HG03558 (cell line): Measurements from ENCODE around the gene SEMA6B.

Source experiments
- ATAC-seq: cut with Tn5 transposase; IDR thresholded peaks from one replicate; pipeline ENCODE4 v1.9.1; 2021; ENCODE audit warnings: moderate number of reproducible peaks; ENCODE audit not compliant: unreplicated experiment; ENCODE audit errors: extremely low read depth

SEMA6B gene

DNA sequence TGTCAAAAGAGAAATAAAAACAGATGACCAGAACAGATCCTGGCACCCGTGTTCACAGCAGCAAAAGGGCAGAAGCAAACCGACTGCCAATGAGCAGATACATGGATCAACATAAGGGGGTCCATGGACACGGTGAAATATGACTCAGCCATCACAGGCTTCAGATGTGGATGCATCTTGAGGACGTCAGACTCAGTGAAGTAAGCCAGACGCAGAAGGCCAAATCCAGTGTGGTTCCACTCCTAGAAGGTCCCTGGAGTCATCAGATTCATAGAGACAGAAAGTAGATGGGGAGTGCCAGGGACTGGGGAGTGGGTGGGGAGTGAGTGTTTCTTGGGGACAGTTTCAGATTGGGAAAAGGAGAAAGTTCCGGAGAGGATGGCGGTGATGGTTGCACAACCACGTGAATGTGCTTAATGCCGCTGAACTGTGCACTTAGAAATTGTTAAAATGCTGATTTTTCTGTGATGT, 28.8 kb upstream of the SEMA6B start:
- no peak for ATAC-seq

DNA sequence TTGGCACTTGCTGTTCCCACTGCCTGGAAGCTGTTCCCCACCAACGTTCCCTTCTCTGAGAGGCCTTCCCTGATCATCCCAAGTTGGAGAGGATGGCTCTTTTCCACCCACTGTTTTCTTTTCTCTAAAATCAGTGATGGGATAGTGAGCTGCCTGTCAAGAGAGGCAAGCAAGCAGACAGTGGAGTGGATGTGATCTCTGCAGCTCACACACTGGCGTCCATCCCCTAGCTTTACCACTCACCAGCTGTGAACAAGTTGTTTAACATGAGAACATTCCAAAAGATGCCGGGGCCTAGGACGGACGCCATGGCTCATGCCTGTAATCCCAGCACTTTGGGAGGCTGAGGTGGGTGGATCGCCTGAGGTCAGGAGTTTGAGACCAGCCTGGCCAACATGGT, 28.0 kb upstream of the SEMA6B start:
- no peak for ATAC-seq

DNA sequence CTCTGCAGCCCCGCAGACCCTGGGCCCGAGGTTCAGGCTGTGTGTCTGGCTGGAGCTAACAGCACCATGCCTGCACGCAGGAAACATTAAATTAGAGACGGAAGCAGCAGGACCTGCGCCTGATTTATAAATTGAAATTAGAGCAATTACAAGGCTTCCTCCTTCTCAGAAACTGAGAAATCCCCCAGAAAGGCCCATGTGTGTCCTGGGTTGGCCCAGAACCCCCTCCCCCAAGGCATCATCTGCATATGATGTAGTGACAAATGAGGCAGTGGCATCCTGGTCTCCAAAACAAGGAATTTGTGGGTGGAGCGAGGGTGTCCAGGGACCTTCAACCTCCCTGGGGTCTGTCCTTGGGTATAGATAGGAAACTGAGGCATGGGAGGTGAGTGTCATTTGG, 27.2 kb upstream of the SEMA6B start:
- no peak for ATAC-seq

DNA sequence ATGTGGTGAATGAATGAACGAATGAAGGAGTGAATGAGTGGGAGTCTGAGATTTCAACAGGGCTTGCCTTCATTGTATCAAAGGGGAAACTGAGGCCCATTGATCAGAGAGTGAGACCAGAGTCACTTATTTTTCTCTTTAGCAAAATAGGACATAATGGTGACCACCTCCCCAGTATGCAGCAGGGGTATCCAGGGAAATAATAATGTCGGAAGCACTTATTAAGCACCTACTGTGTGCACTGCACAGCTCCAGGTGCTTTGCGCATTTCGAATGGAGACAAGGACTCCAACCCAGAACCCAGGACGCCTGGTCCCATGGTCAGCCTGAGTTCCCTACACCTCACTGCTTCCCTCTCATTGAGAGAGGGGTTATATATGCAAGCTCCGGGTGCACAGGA, 26.8 kb upstream of the SEMA6B start:
- ATAC-seq: no peak

DNA sequence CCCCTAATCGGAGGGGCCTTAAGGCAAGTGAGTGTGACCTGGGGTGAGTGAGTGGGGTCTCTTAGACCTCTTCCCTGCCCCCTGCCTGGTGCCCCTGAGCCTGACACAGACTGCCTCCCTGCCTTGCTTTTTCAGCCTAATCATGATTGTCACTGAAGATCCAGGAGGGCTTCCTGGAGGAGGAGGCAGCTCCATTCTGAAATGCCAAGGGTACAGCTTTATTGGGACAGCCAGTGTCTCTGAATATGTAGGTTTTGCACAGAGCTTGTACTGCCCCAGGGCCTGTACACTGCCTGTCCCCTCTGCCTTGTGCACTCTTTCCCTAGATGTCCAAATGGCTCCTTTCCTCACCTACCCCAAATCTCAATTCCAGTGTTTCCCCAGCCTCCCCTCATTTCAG, 26.1 kb upstream of the SEMA6B start:
- no peak for ATAC-seq

DNA sequence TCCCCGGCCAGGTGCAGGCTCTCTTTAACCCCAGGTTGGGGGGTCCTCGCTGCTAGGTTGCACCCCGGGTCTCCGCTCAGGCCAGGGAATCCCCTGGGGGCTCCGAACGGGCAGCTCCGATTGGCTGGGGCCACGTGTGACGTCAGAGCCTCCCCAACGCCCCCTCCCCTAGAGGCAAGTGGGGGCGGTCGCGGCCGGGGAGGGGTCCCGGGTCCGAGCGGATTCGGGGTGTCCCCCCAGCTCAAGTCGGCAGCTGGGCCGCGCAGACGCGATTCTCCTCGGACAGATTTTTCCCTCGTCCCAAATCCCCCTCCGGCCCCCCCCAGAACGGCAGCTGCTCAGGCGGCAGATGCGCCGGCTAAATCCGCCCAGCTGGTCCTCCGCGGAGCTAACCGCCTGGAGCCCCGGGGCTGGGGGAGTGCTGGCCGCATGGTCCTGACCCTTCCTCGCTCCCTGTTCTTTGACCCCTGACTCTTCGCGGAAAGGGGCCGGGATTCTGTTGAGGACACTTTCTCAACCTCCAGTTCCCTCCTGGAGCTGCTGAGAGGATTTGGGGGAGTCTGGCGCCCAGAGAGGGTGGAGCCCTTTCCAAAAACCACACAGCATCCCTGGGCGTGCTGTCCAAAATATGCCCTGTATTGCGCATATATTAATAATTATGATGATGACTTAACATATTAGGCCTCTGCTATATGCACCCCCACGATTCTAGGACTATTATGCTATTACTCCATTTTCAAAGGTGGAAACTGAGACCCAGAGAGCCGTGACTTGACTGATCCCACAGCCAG, 25.4 kb upstream of the SEMA6B start:
- no peak for ATAC-seq

DNA sequence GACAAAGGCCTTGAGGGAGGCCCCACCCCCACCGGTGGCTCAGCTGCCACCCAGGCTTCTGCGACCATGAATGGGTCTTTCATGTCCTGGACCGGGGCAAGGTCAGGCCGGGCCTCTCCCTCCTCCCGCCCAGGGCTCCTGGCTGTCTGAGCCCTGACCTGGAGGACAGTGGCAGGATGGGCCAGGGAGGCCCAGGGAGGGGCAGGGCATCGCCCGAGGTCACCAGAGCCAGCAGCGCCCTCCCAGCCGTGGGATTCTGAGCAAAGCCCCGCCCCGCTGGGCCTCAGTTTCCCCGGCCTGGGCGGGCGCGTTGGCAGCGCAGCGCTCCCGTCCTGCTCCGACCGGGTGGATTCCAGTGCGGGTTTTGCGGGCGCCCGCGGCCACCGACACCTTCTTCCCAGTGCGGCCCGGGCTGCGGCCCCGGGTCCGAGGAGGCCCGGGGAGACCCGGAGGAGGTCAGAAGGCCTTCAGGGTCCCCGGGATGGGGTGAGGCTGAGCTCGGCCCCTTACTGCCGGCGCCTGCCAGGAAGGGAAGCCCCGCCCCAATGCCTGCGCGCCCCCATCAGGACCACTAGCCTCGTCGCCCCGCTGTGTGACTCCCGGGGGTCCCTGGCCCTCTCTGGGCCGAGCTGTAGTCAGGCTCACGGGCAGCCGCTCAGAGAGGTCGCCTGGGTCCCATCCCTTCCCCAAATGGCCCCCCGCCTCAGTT, 24.6 kb upstream of the SEMA6B start:
- ATAC-seq: no peak

DNA sequence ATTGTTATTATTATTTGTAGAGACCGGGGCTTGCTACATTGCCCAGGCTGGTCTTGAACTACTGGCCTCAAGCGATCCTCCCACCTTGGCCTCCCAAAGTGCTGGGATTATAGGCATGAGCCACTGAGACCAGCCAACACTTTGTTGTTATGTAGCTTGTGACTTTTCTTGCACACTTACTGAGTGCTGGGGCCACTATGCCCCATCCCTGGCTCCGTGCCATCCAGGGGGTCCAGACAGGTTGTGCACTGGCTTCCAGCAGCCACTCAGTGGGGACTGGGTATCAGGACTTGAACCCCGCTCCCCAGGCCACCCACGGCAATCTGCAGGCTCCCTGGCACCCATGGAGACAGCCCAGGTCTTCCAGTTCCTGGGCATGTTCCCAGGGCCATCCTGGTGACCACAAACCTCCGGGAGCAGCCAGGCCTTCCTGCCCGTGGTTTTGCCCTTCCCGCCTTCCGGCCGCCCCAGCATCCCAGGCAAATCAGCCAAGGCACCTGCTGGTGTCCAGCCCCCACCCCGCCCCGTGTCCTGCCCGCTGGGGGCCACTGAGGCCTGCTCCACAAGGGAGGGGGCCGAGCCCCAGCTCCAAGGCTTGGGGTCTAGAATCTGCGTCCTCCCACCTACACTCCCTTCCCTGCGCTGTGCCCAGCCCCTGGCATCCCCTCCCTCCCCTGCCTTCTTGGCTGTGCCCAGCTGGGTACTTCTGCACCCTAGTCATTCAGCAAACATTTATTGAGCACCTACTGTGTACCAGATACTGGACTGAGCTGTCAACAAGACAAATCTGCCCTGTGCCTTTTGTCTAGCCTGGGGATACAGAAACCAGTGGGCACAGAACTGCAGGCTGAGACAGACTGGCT, 23.7 kb upstream of the SEMA6B start:
- ATAC-seq: no peak

DNA sequence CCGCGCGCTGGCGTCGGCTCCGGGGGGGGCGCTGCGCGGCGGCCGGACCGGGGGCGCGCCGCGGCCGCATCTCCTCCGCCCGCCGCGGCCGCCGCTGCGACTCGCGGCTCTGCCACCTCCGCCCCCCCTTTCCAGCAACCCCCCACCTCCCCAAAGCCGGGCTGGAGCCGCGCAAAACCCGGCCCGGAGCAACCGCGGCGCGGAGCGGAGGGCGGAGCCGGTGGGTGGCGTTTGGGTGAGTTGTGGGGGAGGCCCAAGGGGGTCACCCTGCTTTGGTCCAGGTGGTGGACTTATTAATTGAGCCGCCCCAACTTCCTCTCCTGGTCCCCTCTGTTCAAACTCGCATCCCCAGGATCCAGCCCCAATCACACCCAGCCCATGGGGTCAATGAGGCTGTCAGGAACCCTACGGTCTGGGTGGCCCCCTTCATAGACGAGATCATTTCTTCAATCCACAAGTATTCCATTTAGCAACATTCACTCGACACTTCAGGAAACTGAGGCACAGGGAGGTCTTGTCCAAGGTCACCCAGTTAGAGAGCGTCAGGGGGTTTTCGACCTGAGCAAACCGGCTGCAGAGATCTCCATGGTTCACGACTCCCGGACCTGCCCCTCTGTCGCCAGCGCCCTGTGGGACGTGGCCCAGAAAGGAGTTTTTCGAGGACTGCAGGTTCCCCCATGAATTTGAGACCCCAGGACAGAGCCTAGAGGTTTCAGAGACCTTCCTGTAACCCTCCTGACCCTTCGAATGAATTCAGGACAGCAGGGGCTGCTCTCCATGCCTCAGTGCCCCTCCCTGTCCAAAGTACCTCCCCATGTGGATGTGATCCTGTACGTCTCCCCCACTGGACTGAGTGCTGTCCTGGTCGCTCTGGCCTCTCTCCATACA, 22.4 kb upstream of the SEMA6B start:
- ATAC-seq: no peak

DNA sequence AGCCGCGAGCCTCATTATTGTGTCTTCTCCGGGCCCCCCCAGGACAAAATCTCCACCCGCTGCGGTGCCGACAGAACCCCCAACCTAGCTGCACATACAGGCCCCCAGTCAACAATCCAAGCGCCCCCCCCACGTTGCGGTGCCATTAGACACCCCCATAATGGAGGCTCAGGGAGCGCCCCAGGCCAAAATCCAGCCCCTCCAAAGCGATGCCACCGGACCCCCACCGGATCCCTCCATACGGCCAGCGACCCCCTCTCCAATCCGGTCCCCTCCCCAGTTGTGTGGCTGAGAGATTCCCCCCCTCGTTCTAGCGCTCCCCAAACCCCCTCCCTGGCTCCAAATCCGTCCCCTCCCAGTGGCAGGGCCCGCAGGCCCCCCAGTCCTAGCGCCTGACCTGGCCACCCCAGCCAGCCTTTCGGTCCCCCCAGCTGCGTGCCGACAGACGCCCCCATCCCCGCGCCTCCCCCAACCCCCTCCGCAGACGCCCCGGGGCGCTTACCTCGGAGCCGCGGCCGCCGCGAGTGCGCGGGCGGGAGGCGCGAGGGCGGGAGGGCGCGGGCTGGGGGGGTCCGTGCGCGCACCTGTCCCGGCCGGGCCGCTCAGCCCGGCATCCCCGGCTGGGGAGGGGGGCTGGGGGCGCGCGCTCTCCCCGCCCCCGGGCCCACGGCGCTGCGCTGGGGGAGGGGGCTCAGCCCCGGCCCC, 21.6 kb upstream of the SEMA6B start:
- no peak for ATAC-seq

DNA sequence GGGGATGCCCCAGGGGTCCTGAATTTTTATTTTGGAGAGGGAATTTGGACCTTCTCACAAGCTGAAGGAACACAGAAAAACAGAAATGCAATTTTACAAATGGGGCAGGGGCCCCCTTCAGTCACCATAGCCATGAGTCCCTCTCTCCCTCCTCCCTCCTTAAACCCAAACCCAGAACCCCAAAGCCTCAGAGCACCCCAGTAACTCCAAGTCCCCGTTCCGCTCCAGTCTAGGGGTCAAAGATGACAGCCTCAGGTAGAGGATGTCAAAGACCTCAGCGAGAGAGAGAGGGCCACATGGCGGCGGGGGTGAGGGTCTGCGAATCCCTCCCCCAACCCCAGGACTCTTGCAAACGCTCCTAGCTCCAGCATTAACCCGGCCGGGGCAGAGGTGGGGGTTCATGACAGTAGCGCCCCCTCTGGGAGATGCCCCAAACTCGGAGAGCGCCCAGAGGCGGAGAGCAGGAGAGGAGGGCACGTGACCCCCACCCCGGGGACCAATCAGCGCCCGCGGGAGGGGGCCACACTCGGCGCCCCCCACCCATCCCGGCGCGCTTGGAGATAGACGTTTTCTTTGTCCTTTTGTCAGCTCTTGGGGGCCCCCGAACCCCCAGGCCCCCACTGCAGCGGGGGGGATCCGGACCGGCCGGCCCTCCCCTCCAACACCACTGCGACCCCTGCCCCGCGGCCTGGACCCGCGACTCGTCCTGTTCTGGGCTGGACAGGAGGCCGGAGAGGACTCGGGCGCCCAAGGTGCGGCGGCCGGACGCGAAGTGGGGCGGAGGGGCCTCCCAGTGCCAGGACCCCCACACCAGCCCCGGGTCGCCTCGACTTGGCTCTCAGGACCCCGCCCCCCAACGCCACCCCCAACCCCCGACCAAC, 20.8 kb upstream of the SEMA6B start:
- ATAC-seq: no peak

DNA sequence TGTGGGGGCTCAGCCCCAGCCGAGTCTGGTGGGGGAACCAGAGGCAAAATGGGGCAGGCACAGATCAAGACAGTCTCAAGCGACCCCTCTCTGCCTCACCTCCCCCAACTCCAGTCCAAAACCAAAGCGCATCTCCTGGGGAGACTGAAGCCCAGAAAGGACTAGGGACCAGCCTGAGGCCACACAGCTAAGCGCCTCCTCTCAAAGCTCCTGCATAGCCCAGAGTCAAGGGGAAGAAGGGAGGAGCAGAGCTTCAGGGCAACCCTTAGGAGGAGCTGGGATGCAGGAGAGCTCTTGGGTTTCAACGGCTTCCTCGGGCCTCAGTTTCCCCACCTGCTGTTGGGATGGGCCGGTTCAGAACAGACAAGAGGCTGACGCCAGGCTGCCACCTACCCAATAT, 19.9 kb upstream of the SEMA6B start:
- ATAC-seq: no peak

DNA sequence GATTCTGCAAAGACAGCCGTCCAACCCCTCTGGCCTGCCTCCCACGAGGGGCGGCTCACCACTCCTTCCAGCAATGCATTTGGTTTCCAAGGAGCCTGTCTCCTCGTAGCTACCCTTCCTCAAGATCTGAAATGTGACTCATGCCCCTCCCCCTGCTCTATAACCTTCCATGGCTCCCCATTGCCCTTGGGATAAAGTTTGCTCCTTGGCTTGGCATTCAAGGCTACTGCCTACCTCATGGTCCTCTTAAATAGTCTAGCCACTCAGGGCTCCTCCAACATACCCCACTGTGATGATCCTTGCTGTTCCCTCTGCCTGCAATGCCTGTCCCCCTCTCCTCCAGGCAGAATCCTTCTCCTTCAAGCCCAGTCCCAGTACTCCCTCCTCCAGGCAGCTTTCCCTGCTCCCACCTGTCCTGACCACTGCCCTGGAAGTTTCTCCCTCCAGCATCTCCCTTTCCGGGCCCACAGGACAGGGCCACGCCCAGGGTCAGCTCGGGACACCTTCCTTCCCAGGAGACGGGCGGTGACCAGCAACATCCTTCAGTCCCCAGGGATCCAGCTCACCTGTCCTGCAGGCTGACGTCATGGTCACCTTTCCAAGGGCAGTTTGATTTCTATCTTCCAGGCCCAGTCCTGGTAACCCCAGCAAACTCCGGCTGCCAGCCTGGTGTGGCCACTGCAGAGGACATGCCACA, 19.2 kb upstream of the SEMA6B start:
- no peak for ATAC-seq

DNA sequence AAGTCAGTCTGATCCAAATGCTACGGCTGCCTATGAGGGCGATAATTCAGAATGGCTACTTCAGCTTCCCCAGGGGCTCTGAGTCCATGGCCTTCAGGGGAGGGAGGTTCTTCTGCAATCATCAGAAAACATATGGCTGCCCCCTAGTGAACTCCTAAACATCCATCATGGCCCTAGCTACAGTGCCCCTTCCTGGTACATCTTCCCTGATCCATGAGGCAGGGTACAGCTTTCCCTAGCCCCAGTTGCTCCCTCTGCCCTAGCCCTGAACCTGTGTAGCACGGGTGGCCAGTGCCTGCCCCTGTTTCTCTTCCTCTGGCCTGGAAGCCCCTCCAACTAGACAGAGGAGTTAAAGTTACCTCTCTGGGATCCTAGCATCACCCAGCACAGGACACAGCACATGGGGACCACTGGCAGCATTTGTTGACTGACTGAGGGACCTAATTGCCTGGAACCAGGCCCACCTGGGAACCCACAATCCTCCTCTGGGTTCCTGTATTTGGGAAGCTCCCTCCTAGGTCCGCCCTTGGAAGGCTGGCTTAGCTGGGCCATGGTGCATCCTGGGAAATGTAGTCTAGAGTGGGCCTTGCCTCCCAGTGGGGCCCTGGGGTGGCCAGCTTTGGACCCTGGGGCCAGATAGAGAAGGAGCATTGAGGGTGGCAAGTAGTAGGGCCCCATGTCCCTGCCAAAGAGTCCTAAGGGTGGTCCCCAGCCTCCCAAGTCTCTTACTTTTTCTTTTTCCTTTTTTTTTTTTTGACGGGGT, 17.7 kb upstream of the SEMA6B start:
- ATAC-seq: no peak

DNA sequence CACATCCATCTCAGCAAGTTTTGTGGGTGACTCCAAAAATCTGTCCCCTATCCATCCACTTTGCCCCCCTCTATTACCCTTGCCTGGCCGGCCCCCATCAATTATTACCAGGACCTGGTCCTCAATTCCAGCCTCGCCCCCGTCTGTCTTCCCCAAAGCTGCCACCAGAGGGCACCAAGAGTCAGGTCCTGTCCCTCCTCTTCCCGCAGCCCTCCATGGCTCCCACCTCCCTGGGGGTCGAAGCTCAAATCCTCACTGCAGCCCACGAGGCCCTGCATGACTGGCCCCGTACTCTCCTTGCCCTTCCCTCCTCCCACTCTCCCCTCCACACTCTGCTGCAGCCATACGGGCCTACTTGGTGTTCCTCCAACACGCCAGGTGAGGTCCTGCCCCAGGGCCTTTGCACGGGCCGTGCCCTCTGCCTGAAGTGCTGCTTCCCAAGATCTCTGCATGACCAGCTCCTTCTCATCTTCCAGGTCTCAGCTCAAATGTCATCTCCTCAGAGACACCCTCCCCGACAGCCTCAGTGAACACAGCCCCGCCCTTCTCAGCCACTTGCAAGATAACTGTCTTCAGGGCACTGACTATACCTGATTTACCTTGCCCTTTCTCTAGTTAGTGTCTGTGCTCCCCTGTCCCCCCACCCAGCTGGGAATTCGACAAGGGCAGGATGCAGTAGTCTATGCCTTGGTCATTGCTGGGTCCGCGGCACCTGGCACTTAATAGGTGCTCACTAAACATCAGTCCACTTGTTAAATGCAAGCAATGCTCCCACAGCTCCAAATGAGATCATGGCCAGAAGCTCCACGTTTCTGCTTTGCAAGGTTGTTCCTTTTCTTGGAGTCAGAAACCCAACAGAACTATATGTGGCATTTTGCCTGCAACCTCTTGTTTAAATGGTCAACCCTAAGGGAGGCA, 16.8 kb upstream of the SEMA6B start:
- no peak for ATAC-seq
